ENCODE results near the gene VSTM2L.
A peak's percentile ranks its signal among the peaks of the same experiment; 100 is the strongest.

Gene VSTM2L

GRCh38 chr20:37886851-37887297, 16.1 kb upstream of the VSTM2L start:
- H3K4me3 ChIP-seq (ENCODE audit: low read depth, low read length) = no peak overlapping the region
- no peak for DNase-seq (ENCODE audit: low read depth)
- TF ChIP-seq, protein P1, sequence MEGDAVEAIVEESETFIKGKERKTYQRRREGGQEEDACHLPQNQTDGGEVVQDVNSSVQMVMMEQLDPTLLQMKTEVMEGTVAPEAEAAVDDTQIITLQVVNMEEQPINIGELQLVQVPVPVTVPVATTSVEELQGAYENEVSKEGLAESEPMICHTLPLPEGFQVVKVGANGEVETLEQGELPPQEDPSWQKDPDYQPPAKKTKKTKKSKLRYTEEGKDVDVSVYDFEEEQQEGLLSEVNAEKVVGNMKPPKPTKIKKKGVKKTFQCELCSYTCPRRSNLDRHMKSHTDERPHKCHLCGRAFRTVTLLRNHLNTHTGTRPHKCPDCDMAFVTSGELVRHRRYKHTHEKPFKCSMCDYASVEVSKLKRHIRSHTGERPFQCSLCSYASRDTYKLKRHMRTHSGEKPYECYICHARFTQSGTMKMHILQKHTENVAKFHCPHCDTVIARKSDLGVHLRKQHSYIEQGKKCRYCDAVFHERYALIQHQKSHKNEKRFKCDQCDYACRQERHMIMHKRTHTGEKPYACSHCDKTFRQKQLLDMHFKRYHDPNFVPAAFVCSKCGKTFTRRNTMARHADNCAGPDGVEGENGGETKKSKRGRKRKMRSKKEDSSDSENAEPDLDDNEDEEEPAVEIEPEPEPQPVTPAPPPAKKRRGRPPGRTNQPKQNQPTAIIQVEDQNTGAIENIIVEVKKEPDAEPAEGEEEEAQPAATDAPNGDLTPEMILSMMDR (IDR thresholded peaks at IDR 0.05; ENCODE audit: low read depth, low read length, missing control alignments) = no peak

GRCh38 chr20:37888641-37889040, 14.3 kb upstream of the VSTM2L start:
- no peak overlapping the region for H3K4me3 ChIP-seq (ENCODE audit: low read depth, low read length)
- TF ChIP-seq, protein P1 (IDR thresholded peaks at IDR 0.05; ENCODE audit: low read depth, low read length, missing control alignments) = no peak
- no peak for DNase-seq (ENCODE audit: low read depth)

- peak; percentile 25 for DNase-seq (ENCODE audit: low read depth)
- no peak overlapping the region for H3K4me3 ChIP-seq (ENCODE audit: low read depth, low read length)
- TF ChIP-seq, protein P1 (IDR thresholded peaks at IDR 0.05; ENCODE audit: low read depth, low read length, missing control alignments) = no peak
These were observed 12.8 kb upstream of the VSTM2L start for GRCh38 chr20:37890108-37890507.

DNA sequence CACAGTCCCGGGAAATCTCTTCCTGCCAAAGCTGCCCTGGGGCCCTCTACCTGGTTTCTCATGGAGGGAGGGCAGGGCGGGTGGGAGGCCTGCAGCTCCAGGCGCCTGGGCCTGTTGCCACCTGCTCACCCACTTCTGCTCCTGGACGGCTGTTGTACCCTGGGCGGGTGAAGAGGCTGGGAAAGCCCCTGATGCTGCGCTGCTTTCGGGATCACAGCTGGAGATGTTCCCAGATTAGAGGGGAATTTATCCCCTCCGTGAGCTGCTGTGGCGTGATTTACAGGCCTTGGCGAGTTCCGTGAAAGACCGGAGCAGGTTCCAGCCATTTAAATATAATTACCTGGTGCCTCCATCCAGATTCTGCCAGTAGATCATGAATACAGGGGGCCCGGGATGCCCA, 12.3 kb upstream of the VSTM2L start:
- TF ChIP-seq, protein P1 (IDR thresholded peaks at IDR 0.05; ENCODE audit: low read depth, low read length, missing control alignments) = no peak
- no peak overlapping the region for H3K4me3 ChIP-seq (ENCODE audit: low read depth, low read length)
- DNase-seq (ENCODE audit: low read depth) = no peak

- TF ChIP-seq, protein P1 (IDR thresholded peaks at IDR 0.05; ENCODE audit: low read depth, low read length, missing control alignments) = no peak
- no peak for DNase-seq (ENCODE audit: low read depth)
- no peak overlapping the region for H3K4me3 ChIP-seq (ENCODE audit: low read depth, low read length)
These were observed 10.9 kb upstream of the VSTM2L start for GRCh38 chr20:37892001-37892400.

DNA sequence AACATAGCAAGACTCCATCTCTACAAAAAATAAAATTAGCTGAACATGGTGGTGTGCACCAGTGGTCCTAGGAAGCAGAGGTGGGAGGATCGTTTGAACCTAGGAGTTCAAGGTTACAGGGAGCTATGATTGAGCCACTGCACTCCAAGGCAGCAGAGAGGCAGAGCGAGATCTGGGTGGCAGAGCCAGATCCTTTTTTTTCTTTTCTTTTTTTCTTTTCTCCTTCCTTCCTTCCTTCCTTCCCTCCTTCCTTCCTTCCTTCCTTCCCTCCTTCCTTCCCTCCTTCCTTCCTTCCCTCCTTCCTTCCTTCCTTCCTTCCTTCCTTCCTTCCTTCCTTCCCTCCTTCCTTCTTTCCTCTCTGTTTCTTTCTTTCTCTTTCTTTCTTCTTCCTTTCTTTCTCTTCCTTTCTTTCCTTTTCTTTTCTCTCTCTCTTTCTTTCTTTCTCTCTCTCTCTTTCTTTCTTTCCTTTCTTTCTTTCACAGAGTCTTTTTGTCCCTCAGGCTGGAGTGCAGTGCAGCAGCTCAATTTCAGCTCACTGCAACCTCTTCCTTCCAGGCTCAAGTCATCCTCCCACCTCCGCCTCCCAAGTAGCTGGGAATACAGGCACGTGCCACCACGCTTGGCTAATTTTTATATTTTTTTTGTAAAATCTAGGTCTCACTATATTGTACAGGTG, 9.2 kb upstream of the VSTM2L start:
- DNase-seq (ENCODE audit: low read depth) = no peak
- TF ChIP-seq, protein P1 (IDR thresholded peaks at IDR 0.05; ENCODE audit: low read depth, low read length, missing control alignments) = no peak
- H3K4me3 ChIP-seq (ENCODE audit: low read depth, low read length) = no peak overlapping the region

DNA sequence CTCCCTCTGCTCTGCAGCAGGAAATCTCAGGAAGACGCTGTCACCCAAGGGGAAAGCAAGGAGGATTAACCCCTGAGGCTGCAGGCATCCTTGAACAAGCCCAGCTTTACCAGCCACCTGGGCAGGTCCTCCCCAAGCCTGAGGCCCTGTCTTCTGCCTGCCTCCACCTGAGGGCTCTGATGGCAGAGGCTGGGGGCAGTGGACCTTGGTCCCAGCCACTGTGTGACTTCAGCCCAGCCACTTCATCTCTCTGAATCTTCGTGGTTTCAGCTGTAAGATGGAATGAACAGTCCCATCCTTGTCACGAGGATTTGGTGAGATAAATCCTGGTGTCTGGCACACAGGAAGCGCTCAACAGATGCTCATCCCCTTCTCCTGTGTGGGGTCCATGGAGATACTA, 8.5 kb upstream of the VSTM2L start:
- H3K4me3 ChIP-seq (ENCODE audit: low read depth, low read length) = no peak overlapping the region
- TF ChIP-seq, protein P1 (IDR thresholded peaks at IDR 0.05; ENCODE audit: low read depth, low read length, missing control alignments) = no peak
- DNase-seq (ENCODE audit: low read depth) = no peak
